Lung (tissue), 12 donors: ENCODE results near the gene DPH7. TPM values are rescaled to one million over a fixed set of nuclear protein-coding genes. Genes with fewer than 3 reads are reported as not detected.
A peak's percentile ranks its signal among the peaks of the same experiment; 100 is the strongest.
"Not testable (repeated sequence)": the region's sequence is repeated elsewhere in the genome, so short reads cannot be mapped to it uniquely, and the experiment has no call there.

Experiments
- ATAC-seq: fragments of 200-7000 bp; cut with Tn5 transposase; one replicate; pipeline ENCODE4 v1.9.1; 2020; ENCODE audit warnings: moderate number of reproducible peaks; ENCODE audit not compliant: insufficient read depth, low FRiP score
- DNase-seq, 3 donors: peaks; one replicate each; pipeline ENCODE4 v3.0.0-alpha.2; 2013 to 2017
- H3K27ac ChIP-seq, 2 donors: one replicate each; pipeline ENCODE4 v1.5.1; 2013; ENCODE audit warnings: mild to moderate bottlenecking in 2 of 2, moderate library complexity in 2 of 2, control low read depth in 1 of 2, inconsistent platforms in 1 of 2, low read depth in 1 of 2, low read length in 1 of 2
- H3K27me3 ChIP-seq, 3 donors: one replicate each; pipeline ENCODE4 v1.5.1; 2013; ENCODE audit warnings: low read length in 2 of 3; ENCODE audit not compliant: control insufficient read depth in 3 of 3, insufficient read depth in 3 of 3
- H3K36me3 ChIP-seq, 4 donors: one replicate each; pipeline ENCODE4 v1.5.1; 2013; ENCODE audit warnings: low read length in 4 of 4, mild to moderate bottlenecking in 1 of 4, moderate library complexity in 1 of 4; ENCODE audit not compliant: control insufficient read depth in 4 of 4, insufficient read depth in 4 of 4
- H3K4me1 ChIP-seq, 5 donors: one replicate each; pipeline ENCODE4 v1.5.1; 2013; ENCODE audit warnings: low read length in 5 of 5, mild to moderate bottlenecking in 2 of 5, moderate library complexity in 1 of 5; ENCODE audit not compliant: control insufficient read depth in 5 of 5, insufficient read depth in 5 of 5
- H3K4me3 ChIP-seq: one replicate; pipeline ENCODE4 v1.5.1; 2013; ENCODE audit warnings: mild to moderate bottlenecking, control low read depth, moderate library complexity
- H3K9ac ChIP-seq, 2 donors: one replicate each; pipeline ENCODE4 v1.5.1; 2013; ENCODE audit warnings: low read length in 2 of 2, control low read depth in 1 of 2; ENCODE audit not compliant: insufficient read depth in 1 of 2
- H3K9me3 ChIP-seq, 4 donors: one replicate each; pipeline ENCODE4 v1.5.1; 2013; ENCODE audit warnings: low read length in 3 of 4, mild to moderate bottlenecking in 1 of 4, moderate library complexity in 1 of 4; ENCODE audit not compliant: control insufficient read depth in 4 of 4, insufficient read depth in 3 of 4
- CTCF ChIP-seq: IDR thresholded peaks from 2 replicates; pipeline ENCODE4 v1.5.1; 2012; ENCODE audit warnings: mild to moderate bottlenecking; ENCODE audit errors: control extremely low read depth, extremely low read depth
- WGBS, 2 donors: extraction: QIAGEN DNeasy Blood & Tissue Kit; methylation state at CpG; one replicate each; pipeline ENCODE4 v1.1.7; 2013; 5-methylcytosine and 5-hydroxymethylcytosine counted together
- polyA plus RNA-seq, 2 donors: library from polyadenylated mRNA; stranded (reverse); fragments of 200-250 nt; gene quantifications; one replicate each; pipeline ENCODE4 v1.2.1, GENCODE V29; 2013
- total RNA-seq, 2 donors: library from RNA; depleted of rRNA in 1 of 2; stranded (reverse); fragments of >200 nt in 1 of 2; gene quantifications; one replicate each; pipeline ENCODE4 v1.2.1, GENCODE V29; 2014 to 2021
- donor health status: control.
- donor health status: control.
- donor health status: Bipolar disorder and iron deficiency.
- donor health status: healthy.
- donor health status: DM: yes; HTN: yes; CAD: no.

Gene DPH7
- total and polyA plus RNA-seq, 4 donors, result 23.6 to 36.5 (median 30.3) TPM

- Histone ChIP-seq H3K27ac (no peak overlapping the region), H3K36me3 (peaks cover 0 to 8% (median 0%) of the 10 kb centered on the region in 4 donors), H3K4me1 (no peaks in the 10 kb centered on the region), H3K27me3 (no peaks in the 10 kb centered on the region), H3K9ac (no peak overlapping the region), H3K9me3 (no peaks in the 10 kb centered on the region), H3K4me3 (no peak overlapping the region)
- ATAC-seq, result no peak
- WGBS, 2 donors, result 87% methylated on average over 10 of the region's 10 CpGs
- DNase-seq, result peak in 1 of 3 donors; percentile 9
- no peak for TF ChIP-seq CTCF
Measured at GRCh38 chr9:137516144-137516917, 62.4 kb downstream of the DPH7 start.

GRCh38 chr9:137515338-137515724 is 63.4 kb downstream of the DPH7 start:
- no peak for ATAC-seq
- Histone ChIP-seq H3K4me3 (no peak overlapping the region), H3K36me3 (peaks cover 0 to 8% (median 0%) of the 10 kb centered on the region in 4 donors), H3K27me3 (no peaks in the 10 kb centered on the region), H3K9ac (no peak overlapping the region), H3K4me1 (no peaks in the 10 kb centered on the region), H3K9me3 (no peaks in the 10 kb centered on the region), H3K27ac (no peak overlapping the region)
- no peak for TF ChIP-seq CTCF
- peak in 1 of 3 donors; percentile 9 for DNase-seq
- WGBS, 2 donors, result 88 to 95% methylated on average over 23 of the region's 23 CpGs

- ATAC-seq, result no peak
- Histone ChIP-seq H3K27ac (no peak overlapping the region), H3K4me1 (no peaks in the 10 kb centered on the region), H3K4me3 (no peak overlapping the region), H3K9me3 (no peaks in the 10 kb centered on the region), H3K36me3 (peaks cover 0 to 8% (median 0%) of the 10 kb centered on the region in 4 donors), H3K9ac (no peak overlapping the region), H3K27me3 (no peaks in the 10 kb centered on the region)
- TF ChIP-seq CTCF, result no peak
- DNase-seq, result peak in 1 of 3 donors; percentile 9
- 91 to 96% methylated on average over 21 to 30 of the region's 30 CpGs for WGBS, 2 donors
Measured at GRCh38 chr9:137514691-137515337, 63.9 kb downstream of the DPH7 start.

GRCh38 chr9:137513801-137514570 is 64.7 kb downstream of the DPH7 start:
- not testable (repeated sequence) for H3K4me1 ChIP-seq, H3K9ac ChIP-seq, H3K27me3 ChIP-seq, ATAC-seq, DNase-seq, H3K36me3 ChIP-seq, H3K27ac ChIP-seq, H3K9me3 ChIP-seq, H3K4me3 ChIP-seq
- WGBS, 2 donors, result 89 to 90% methylated on average over 39 to 42 of the region's 42 CpGs

GRCh38 chr9:137513136-137513535 is 65.6 kb downstream of the DPH7 start:
- not testable (repeated sequence) for H3K27ac ChIP-seq, H3K9me3 ChIP-seq, DNase-seq, ATAC-seq, H3K4me3 ChIP-seq, H3K9ac ChIP-seq, H3K4me1 ChIP-seq, H3K27me3 ChIP-seq, H3K36me3 ChIP-seq
- 89 to 94% methylated on average over 5 of the region's 5 CpGs for WGBS, 2 donors
